Activated gamma-delta T cell (primary cell): ENCODE measurements around the gene REN.

Source experiments
- DNase-seq: peaks from one replicate; lab custom pipeline; 2025; lab: John Stamatoyannopoulos, UW

Gene REN

GRCh38 chr1:204106825-204107224 is 59.3 kb downstream of the REN start:
- no peak for DNase-seq

GRCh38 chr1:204105131-204105515 is 61.0 kb downstream of the REN start:
- DNase-seq: no peak
